ENCODE measurements around the gene DLEC1.

DLEC1 gene

DNA sequence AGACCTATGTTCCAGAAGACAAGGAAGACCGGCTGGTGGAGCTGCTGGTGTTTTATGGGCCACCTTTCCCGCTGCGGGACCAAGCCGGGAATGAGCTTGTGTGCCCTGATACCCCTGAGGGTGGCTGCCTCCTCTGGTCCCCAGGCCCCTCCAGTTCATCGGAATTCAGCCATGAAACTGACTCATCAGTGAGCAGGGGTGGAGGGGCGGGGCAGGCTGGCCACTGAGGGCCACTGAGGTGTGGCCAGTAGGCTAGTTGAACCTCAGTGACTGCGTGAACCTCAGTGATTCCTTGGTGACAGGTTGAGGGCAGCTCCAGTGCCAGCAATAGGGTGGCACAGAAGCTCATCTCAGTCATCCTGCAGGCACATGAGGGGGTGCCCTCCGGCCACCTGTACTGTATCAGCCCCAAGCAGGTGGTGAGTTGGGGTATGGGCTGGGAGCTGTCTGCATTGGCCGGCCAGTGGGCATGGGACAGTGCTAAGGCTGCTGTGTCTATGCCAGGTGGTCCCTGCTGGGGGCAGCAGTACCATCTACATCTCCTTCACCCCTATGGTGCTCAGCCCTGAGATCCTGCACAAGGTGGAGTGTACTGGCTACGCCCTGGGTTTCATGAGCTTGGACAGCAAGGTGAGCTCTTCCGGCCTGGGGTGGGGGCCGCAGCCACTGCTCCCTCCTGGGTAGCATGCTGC, 77.6 kb downstream of the DLEC1 start:
- no peak overlapping the region for H3K4me3 ChIP-seq (ENCODE audit: low read depth in 1 of 2, low read length in 2 of 2)
- peaks cover 4 to 17% of the 10 kb centered on the region in 2 donors for H3K36me3 ChIP-seq (ENCODE audit: control insufficient read depth in 1 of 2, insufficient read depth in 2 of 2, low read length in 2 of 2)
- no peaks in the 10 kb centered on the region for H3K4me1 ChIP-seq (ENCODE audit: control insufficient read depth in 1 of 2, insufficient read depth in 2 of 2, low read length in 2 of 2)
- H3K9me3 ChIP-seq (ENCODE audit: control insufficient read depth in 1 of 2, low read length in 2 of 2): no peaks in the 10 kb centered on the region
- no peak overlapping the region for H3K27ac ChIP-seq (ENCODE audit: low read length)
- H3K27me3 ChIP-seq (ENCODE audit: low read depth, low read length): no peaks in the 10 kb centered on the region

DNA sequence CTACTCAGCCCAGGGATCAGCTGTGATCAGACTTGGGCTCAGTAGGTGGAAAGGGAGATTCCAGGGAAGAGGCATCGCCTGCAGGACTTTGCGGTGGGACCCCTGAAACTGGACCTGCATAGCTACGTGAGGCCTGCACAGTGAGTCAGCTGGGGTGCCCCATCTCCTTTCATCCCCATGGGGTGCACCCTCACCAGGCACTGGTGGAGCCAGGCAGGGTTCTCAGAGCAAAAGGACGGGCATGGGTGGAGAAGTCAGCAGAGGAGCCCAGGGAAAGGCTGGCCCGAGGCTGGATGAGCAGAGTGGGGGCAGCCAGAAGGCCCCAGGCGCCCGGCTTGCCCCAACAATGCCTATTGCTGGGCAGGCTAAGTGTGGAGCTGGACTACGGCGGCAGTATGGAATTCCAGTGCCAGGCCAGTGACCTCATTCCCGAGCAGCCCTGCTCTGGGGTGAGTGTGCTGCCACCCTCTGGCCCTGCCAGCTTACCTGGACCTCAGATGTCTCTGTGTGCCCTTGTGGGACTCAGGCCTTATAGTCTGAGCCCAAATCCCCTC, 78.2 kb downstream of the DLEC1 start:
- H3K9me3 ChIP-seq (ENCODE audit: control insufficient read depth in 1 of 2, low read length in 2 of 2): no peaks in the 10 kb centered on the region
- no peak overlapping the region for H3K27ac ChIP-seq (ENCODE audit: low read length)
- no peak overlapping the region for H3K4me3 ChIP-seq (ENCODE audit: low read depth in 1 of 2, low read length in 2 of 2)
- peaks cover 4 to 24% of the 10 kb centered on the region in 2 donors for H3K36me3 ChIP-seq (ENCODE audit: control insufficient read depth in 1 of 2, insufficient read depth in 2 of 2, low read length in 2 of 2)
- no peaks in the 10 kb centered on the region for H3K27me3 ChIP-seq (ENCODE audit: low read depth, low read length)
- H3K4me1 ChIP-seq (ENCODE audit: control insufficient read depth in 1 of 2, insufficient read depth in 2 of 2, low read length in 2 of 2): no peaks in the 10 kb centered on the region

DNA sequence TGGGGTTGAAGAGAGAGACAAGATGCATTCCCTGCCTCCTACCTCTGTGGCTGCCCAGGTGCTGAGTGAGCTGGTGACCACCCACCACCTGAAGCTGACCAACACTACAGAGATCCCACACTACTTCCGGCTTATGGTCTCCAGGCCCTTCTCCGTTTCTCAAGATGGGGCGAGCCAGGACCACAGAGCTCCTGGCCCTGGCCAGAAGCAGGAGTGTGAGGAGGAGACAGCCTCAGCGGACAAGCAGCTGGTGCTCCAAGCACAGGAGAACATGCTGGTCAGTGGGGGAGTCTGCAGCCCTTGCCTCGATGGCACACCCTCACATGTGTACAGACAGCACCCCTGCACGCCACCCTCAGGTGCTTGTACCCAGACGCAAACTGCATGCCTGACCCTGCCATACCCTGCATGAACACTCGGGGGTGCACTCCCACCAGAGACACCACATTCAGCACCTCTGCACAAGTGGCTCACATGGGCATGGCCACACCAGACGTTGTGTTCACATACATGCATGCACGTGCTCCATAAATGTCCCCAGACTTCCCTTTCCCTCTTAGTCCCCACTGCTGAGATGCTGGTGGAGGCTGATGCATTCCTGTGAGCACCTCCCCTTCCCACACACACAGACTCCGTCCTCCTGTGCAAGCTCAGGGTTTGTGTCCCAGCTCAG, 78.9 kb downstream of the DLEC1 start:
- Histone ChIP-seq H3K4me1 (ENCODE audit: control insufficient read depth in 1 of 2, insufficient read depth in 2 of 2, low read length in 2 of 2) (no peaks in the 10 kb centered on the region), H3K9me3 (ENCODE audit: control insufficient read depth in 1 of 2, low read length in 2 of 2) (no peaks in the 10 kb centered on the region)

GRCh38 chr3:38118421-38119247, 79.6 kb downstream of the DLEC1 start:
- Histone ChIP-seq H3K27me3 (ENCODE audit: low read depth, low read length) (no peaks in the 10 kb centered on the region), H3K27ac (ENCODE audit: low read length) (no peak overlapping the region), H3K9me3 (ENCODE audit: control insufficient read depth in 1 of 2, low read length in 2 of 2) (no peaks in the 10 kb centered on the region), H3K4me3 (ENCODE audit: low read depth in 1 of 2, low read length in 2 of 2) (no peak overlapping the region), H3K36me3 (ENCODE audit: control insufficient read depth in 1 of 2, insufficient read depth in 2 of 2, low read length in 2 of 2) (peaks cover 14 to 37% of the 10 kb centered on the region in 2 donors), H3K4me1 (ENCODE audit: control insufficient read depth in 1 of 2, insufficient read depth in 2 of 2, low read length in 2 of 2) (no peaks in the 10 kb centered on the region)

More for the DNA sequence above, 78.9 kb downstream of the DLEC1 start:
- Histone ChIP-seq H3K27ac (ENCODE audit: low read length) (no peak overlapping the region), H3K36me3 (ENCODE audit: control insufficient read depth in 1 of 2, insufficient read depth in 2 of 2, low read length in 2 of 2) (peaks cover 9 to 30% of the 10 kb centered on the region in 2 donors), H3K4me3 (ENCODE audit: low read depth in 1 of 2, low read length in 2 of 2) (no peak overlapping the region), H3K27me3 (ENCODE audit: low read depth, low read length) (no peaks in the 10 kb centered on the region)

DNA sequence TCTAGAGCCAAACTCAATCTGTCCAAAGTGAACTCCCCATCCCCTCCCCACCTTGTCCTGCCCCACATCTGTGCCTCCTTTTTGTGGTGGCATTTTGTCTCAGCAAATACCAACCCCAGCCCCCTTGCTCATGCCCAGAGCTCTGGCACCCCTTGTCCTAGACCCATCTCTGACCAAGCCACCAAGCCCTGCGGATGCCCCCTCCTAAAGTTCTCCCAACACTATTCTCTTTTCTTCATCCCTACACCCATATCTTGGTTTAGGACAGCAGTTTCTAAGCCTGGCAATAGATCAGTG, 80.2 kb downstream of the DLEC1 start:
- Histone ChIP-seq H3K27ac (ENCODE audit: low read length) (no peak overlapping the region), H3K4me3 (ENCODE audit: low read depth in 1 of 2, low read length in 2 of 2) (no peak overlapping the region), H3K9me3 (ENCODE audit: control insufficient read depth in 1 of 2, low read length in 2 of 2) (no peaks in the 10 kb centered on the region), H3K27me3 (ENCODE audit: low read depth, low read length) (no peaks in the 10 kb centered on the region), H3K4me1 (ENCODE audit: control insufficient read depth in 1 of 2, insufficient read depth in 2 of 2, low read length in 2 of 2) (no peaks in the 10 kb centered on the region), H3K36me3 (ENCODE audit: control insufficient read depth in 1 of 2, insufficient read depth in 2 of 2, low read length in 2 of 2) (peaks cover 17 to 42% of the 10 kb centered on the region in 2 donors)

- H3K4me3 ChIP-seq (ENCODE audit: low read depth in 1 of 2, low read length in 2 of 2): no peak overlapping the region
- H3K27me3 ChIP-seq (ENCODE audit: low read depth, low read length): no peaks in the 10 kb centered on the region
- peaks cover 26 to 50% of the 10 kb centered on the region in 2 donors for H3K36me3 ChIP-seq (ENCODE audit: control insufficient read depth in 1 of 2, insufficient read depth in 2 of 2, low read length in 2 of 2)
- no peak overlapping the region for H3K27ac ChIP-seq (ENCODE audit: low read length)
- no peaks in the 10 kb centered on the region for H3K9me3 ChIP-seq (ENCODE audit: control insufficient read depth in 1 of 2, low read length in 2 of 2)
- H3K4me1 ChIP-seq (ENCODE audit: control insufficient read depth in 1 of 2, insufficient read depth in 2 of 2, low read length in 2 of 2): no peaks in the 10 kb centered on the region
These were observed 81.0 kb downstream of the DLEC1 start for GRCh38 chr3:38119821-38120692.

GRCh38 chr3:38120693-38121450, 81.9 kb downstream of the DLEC1 start:
- no peak overlapping the region for H3K27ac ChIP-seq (ENCODE audit: low read length)

DNA sequence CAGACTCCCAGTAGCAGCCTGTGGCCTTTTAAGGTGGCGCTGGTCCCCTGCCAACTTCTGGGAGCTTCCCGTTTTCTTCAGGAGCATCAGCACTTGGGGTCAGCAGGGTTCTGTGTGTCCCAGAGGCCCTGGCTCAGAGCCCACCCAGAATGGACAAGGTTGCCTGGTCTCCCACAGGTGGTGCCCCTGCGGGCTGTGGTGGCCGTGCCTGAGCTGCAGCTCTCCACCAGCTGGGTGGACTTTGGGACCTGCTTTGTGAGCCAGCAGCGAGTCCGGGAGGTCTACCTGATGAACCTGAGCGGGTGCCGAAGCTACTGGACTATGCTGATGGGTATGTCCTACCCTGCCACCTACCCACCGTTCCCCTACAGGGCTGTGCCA, 82.4 kb downstream of the DLEC1 start:
- Histone ChIP-seq H3K36me3 (ENCODE audit: control insufficient read depth in 1 of 2, insufficient read depth in 2 of 2, low read length in 2 of 2) (peaks cover 40 to 64% of the 10 kb centered on the region in 2 donors), H3K27ac (ENCODE audit: low read length) (no peak overlapping the region), H3K4me1 (ENCODE audit: control insufficient read depth in 1 of 2, insufficient read depth in 2 of 2, low read length in 2 of 2) (no peaks in the 10 kb centered on the region), H3K4me3 (ENCODE audit: low read depth in 1 of 2, low read length in 2 of 2) (no peak overlapping the region), H3K27me3 (ENCODE audit: low read depth, low read length) (no peaks in the 10 kb centered on the region), H3K9me3 (ENCODE audit: control insufficient read depth in 1 of 2, low read length in 2 of 2) (no peaks in the 10 kb centered on the region)

More at GRCh38 chr3:38120693-38121450, 81.9 kb downstream of the DLEC1 start:
- no peaks in the 10 kb centered on the region for H3K4me1 ChIP-seq (ENCODE audit: control insufficient read depth in 1 of 2, insufficient read depth in 2 of 2, low read length in 2 of 2)
- no peaks in the 10 kb centered on the region for H3K27me3 ChIP-seq (ENCODE audit: low read depth, low read length)
- peaks cover 34 to 58% of the 10 kb centered on the region in 2 donors for H3K36me3 ChIP-seq (ENCODE audit: control insufficient read depth in 1 of 2, insufficient read depth in 2 of 2, low read length in 2 of 2)
- no peak overlapping the region for H3K4me3 ChIP-seq (ENCODE audit: low read depth in 1 of 2, low read length in 2 of 2)
- H3K9me3 ChIP-seq (ENCODE audit: control insufficient read depth in 1 of 2, low read length in 2 of 2): no peaks in the 10 kb centered on the region

DNA sequence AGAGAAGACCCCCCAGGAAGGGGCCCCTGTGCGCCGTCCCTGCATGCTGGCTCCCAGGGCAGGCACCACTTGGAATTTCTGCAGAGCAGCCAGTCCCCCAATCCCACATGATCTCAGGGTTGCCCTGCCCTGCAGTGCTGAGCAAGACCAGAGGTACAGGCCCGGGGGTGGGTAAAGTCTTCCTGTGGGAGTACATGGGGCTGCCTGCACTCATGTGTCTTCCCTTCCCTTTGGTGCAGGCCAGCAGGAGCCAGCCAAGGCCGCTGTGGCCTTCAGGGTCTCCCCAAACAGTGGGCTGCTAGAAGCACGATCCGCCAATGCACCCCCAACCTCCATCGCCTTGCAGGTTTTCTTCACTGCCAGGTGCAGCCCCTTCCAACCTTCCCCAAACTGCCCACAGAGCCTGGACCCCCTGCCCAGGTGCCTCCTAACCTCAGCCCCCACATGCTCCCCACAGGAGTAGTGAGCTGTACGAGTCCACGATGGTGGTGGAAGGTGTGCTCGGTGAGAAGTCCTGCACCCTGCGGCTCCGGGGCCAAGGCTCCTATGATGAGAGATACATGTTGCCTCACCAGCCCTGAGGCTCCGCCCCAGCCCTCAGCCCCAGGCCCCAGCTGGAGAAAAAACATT, 82.9 kb downstream of the DLEC1 start:
- Histone ChIP-seq H3K9me3 (ENCODE audit: control insufficient read depth in 1 of 2, low read length in 2 of 2) (no peaks in the 10 kb centered on the region), H3K27ac (ENCODE audit: low read length) (no peak overlapping the region), H3K36me3 (ENCODE audit: control insufficient read depth in 1 of 2, insufficient read depth in 2 of 2, low read length in 2 of 2) (peaks cover 45 to 69% of the 10 kb centered on the region in 2 donors), H3K4me1 (ENCODE audit: control insufficient read depth in 1 of 2, insufficient read depth in 2 of 2, low read length in 2 of 2) (no peaks in the 10 kb centered on the region), H3K27me3 (ENCODE audit: low read depth, low read length) (no peaks in the 10 kb centered on the region), H3K4me3 (ENCODE audit: low read depth in 1 of 2, low read length in 2 of 2) (no peak overlapping the region)

All from muscle layer of duodenum (tissue), 2 donors.